DND-41 (cell line): ENCODE measurements around the gene PSMD13.

Source experiments
- ATAC-seq: fragments of 200-7000 bp; cut with Tn5 transposase; 3 replicates; pipeline ENCODE4 v1.9.1; 2021; ENCODE audit warnings: low read depth; ENCODE audit not compliant: insufficient read depth
- DNase-seq: peaks from one replicate; pipeline ENCODE4 v3.0.0-alpha.2; 2020
- H2AFZ ChIP-seq: 2 replicates; pipeline ENCODE4 v1.6.0; 2012; ENCODE audit warnings: low read depth, low read length
- H3K27ac ChIP-seq: 2 replicates; pipeline ENCODE4 v1.5.1; 2012; ENCODE audit warnings: low read length, inconsistent platforms
- H3K27me3 ChIP-seq: fragments of 200-600 bp; sonication (generic); 2 replicates; pipeline ENCODE4 v1.6.0; 2012; ENCODE audit warnings: low read length, mild to moderate bottlenecking, inconsistent platforms; ENCODE audit not compliant: insufficient read depth, poor library complexity
- H3K36me3 ChIP-seq: 2 replicates; pipeline ENCODE4 v1.5.1; 2012; ENCODE audit warnings: low read length, inconsistent platforms; ENCODE audit not compliant: insufficient read depth
- H3K4me1 ChIP-seq: 2 replicates; pipeline ENCODE4 v1.5.1; 2012; ENCODE audit warnings: mild to moderate bottlenecking, low read length; ENCODE audit not compliant: insufficient read depth
- H3K4me2 ChIP-seq: 2 replicates; pipeline ENCODE4 v1.6.0; 2012; ENCODE audit warnings: mild to moderate bottlenecking, moderate library complexity, low read length, inconsistent platforms; ENCODE audit not compliant: insufficient read depth
- H3K4me3 ChIP-seq, 2 experiments: fragments of 200-600 bp in 1 of 2; shearing (Covaris generic) in 1 of 2; 2 replicates each; pipeline ENCODE4 v1.5.1; 2012 to 2016; ENCODE audit warnings: inconsistent platforms in 2 of 2, low read length in 2 of 2, mild to moderate bottlenecking in 2 of 2, low read depth in 1 of 2, moderate library complexity in 1 of 2
- H3K79me2 ChIP-seq: 2 replicates; pipeline ENCODE4 v1.6.0; 2012; ENCODE audit warnings: low read length, inconsistent platforms; ENCODE audit not compliant: insufficient read depth
- H3K9ac ChIP-seq: 2 replicates; pipeline ENCODE4 v1.6.0; 2012; ENCODE audit warnings: low read depth, mild to moderate bottlenecking, inconsistent platforms, low read length, moderate library complexity
- H3K9me3 ChIP-seq: 2 replicates; pipeline ENCODE4 v1.5.1; 2012; ENCODE audit warnings: low read length, moderate library complexity, mild to moderate bottlenecking, inconsistent platforms; ENCODE audit not compliant: insufficient read depth, severe bottlenecking
- H4K20me1 ChIP-seq: 2 replicates; pipeline ENCODE4 v1.6.0; 2012; ENCODE audit warnings: low read length; ENCODE audit not compliant: insufficient read depth
- EZH2 ChIP-seq: IDR thresholded peaks from 3 replicates; pipeline ENCODE4 v1.6.1; 2012; ENCODE audit warnings: borderline replicate concordance, low read depth, mild to moderate bottlenecking, moderate library complexity, low read length, inconsistent platforms; ENCODE audit not compliant: severe bottlenecking
- TF ChIP-seq, protein P1 (sequence below): IDR thresholded peaks from 2 replicates; pipeline ENCODE4 v1.5.1; 2012; ENCODE audit warnings: borderline replicate concordance, low read length, moderate library complexity, mild to moderate bottlenecking; ENCODE audit not compliant: poor library complexity, severe bottlenecking; ENCODE audit errors: extremely low read depth

PSMD13 gene

DNA sequence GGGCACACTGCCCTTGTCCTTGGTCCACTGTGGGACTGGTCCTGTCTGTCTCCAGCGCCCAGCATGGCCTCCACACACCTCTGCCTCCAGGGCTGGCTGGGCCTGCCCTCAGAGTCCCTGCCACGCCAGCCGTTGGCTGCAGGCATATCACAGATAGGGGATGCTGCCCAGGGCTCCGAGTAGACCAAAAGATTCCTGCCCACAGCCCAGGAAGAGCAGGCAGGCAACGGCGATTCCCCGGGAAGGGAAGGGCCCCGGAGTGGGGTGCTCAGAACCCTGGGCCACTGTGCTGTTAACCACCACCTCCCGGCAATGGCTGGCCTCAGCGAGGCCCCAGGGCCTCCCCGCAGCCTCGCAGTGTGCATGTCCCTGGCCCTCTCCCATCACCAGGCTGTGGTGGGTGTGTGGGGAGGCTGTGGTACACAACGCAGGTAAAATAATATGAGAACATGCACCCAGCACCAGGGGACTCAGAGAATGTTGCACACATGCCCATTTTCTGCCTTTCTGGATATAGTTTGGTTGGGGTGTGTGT, 60.3 kb downstream of the PSMD13 start:
- Histone ChIP-seq H3K27ac (no peak overlapping the region), H3K36me3 (peaks cover 21% of the 10 kb centered on the region), H3K79me2 (no peaks in the 10 kb centered on the region), H3K9ac (no peak overlapping the region), H3K27me3 (peaks cover 7% of the 10 kb centered on the region), H4K20me1 (peaks cover 10% of the 10 kb centered on the region), H3K4me3 (no peak overlapping the region), H3K4me1 (peaks cover 3% of the 10 kb centered on the region; the same call in 1 of the 2 replicates), H2AFZ (no peak overlapping the region), H3K4me2 (no peak overlapping the region), H3K9me3 (no peaks in the 10 kb centered on the region)
- peak; percentile 12; the same call in 1 of the 3 replicates for ATAC-seq
- DNase-seq, result no peak
- TF ChIP-seq, protein P1, sequence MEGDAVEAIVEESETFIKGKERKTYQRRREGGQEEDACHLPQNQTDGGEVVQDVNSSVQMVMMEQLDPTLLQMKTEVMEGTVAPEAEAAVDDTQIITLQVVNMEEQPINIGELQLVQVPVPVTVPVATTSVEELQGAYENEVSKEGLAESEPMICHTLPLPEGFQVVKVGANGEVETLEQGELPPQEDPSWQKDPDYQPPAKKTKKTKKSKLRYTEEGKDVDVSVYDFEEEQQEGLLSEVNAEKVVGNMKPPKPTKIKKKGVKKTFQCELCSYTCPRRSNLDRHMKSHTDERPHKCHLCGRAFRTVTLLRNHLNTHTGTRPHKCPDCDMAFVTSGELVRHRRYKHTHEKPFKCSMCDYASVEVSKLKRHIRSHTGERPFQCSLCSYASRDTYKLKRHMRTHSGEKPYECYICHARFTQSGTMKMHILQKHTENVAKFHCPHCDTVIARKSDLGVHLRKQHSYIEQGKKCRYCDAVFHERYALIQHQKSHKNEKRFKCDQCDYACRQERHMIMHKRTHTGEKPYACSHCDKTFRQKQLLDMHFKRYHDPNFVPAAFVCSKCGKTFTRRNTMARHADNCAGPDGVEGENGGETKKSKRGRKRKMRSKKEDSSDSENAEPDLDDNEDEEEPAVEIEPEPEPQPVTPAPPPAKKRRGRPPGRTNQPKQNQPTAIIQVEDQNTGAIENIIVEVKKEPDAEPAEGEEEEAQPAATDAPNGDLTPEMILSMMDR, result no peak
- TF ChIP-seq EZH2, result no peak

DNA sequence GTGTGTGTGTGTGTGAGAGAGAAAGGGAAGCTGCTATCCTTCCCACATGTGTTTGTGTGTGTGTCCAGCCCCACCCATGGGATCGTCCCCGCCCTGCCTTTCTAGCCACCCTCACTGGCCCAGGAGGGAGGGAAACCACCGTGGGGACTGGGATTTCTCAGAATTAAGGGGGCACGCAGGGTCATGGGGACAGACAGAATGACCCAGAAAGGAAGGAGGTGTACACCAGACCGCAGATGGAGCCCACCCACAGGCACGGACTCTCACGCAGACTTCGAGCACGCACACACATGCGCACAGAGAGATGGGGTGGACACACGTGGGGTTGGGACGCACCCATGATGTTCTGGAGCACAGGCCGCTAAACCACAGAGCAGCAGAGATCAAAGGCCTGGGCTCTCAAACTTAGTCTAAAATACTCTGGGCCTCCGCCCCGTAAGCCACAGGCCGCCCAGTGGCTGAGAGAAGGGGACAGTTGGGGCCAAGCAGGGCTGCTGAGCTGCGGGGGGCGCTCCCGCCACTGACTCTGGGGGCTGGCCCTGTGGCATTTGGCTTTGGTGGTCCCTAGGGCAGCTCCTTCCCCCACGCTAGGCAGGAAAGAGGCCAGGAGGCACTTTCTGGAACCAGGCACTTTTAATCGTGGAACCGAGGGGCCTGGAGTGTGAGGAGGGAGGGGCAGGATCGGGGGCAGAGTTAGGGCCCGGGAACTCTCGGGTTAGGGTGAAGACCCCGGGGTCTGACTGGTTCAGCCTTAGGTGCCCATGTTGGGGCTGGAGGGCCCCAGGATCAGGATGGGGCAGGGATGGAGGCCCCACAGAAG, 61.0 kb downstream of the PSMD13 start:
- Histone ChIP-seq H3K9ac (no peak overlapping the region), H3K4me2 (no peak overlapping the region), H3K27ac (no peak overlapping the region), H3K27me3 (peaks cover 7% of the 10 kb centered on the region), H3K79me2 (no peaks in the 10 kb centered on the region), H4K20me1 (peaks cover 4% of the 10 kb centered on the region), H3K4me3 (no peak overlapping the region), H3K4me1 (no peaks in the 10 kb centered on the region), H3K36me3 (peaks cover 14% of the 10 kb centered on the region), H2AFZ (no peak overlapping the region), H3K9me3 (no peaks in the 10 kb centered on the region)
- TF ChIP-seq, protein P1, result no peak
- no peak for TF ChIP-seq EZH2
- ATAC-seq (peak; percentile 23), DNase-seq (no peak)

DNA sequence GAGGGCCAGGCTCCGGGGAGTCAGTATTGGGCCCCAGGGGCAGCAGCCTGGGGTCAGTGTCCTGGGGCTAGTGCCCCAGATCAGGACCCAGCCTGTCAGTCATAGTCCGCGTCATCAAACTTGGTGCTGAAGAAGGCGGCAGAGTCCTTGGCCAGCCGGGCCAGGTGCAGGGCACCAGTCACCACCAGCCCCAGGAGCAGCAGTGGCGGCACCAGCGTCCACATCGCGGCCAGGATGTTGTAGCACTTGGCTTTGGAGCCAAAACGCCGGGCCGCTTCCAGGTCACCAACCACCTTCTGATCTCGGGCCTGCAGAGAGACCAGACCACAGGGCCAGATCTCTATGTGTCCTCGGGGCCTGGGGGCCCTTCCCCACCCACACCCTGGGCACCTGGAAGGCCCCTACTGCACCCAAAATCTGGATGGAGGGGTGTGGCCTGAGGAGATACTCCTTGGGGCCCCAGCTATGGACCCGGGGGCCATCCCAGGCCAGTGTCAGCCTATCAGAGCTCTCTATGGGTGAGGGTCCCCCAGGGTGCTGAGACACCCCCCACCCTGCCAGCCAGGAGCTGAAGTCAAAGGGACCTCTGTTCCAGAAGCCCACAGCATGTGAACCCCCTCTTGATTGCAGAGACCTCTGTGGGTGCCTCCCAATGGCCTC, 61.8 kb downstream of the PSMD13 start:
- Histone ChIP-seq H4K20me1 (peaks cover 4% of the 10 kb centered on the region), H3K9ac (no peak overlapping the region), H3K4me1 (no peaks in the 10 kb centered on the region), H3K36me3 (peaks cover 11% of the 10 kb centered on the region), H3K27ac (no peak overlapping the region), H2AFZ (no peak overlapping the region), H3K9me3 (no peaks in the 10 kb centered on the region), H3K27me3 (peaks cover 7% of the 10 kb centered on the region), H3K4me2 (no peak overlapping the region), H3K79me2 (no peaks in the 10 kb centered on the region), H3K4me3 (no peak overlapping the region)
- DNase-seq, result no peak
- ATAC-seq, result no peak
- TF ChIP-seq, protein P1, result no peak
- no peak for TF ChIP-seq EZH2
